Vagina (tissue), 2 donors: ENCODE data around the gene SPSB2.

Source experiments
- CTCF ChIP-seq, 3 experiments: fragments of 450-650 bp in 2 of 3; fragments of 200-600 bp in 1 of 3; sonication (generic) in 1 of 3; IDR thresholded peaks; one replicate each; pipeline ENCODE4 v1.5.1; 2017 to 2019; ENCODE audit warnings: antibody characterized with exemption in 3 of 3, mild to moderate bottlenecking in 2 of 3, moderate library complexity in 2 of 3
- POLR2A ChIP-seq, 2 donors: fragments of 450-650 bp; IDR thresholded peaks; one replicate each; pipeline ENCODE4 v1.6.1; 2017; ENCODE audit warnings: antibody characterized with exemption in 2 of 2, mild to moderate bottlenecking in 2 of 2, moderate library complexity in 2 of 2
- POLR2AphosphoS5 ChIP-seq, 2 donors: sonication (generic); formaldehyde crosslinking; IDR thresholded peaks; one replicate each; pipeline ENCODE4 v1.9.0; 2017; ENCODE audit warnings: antibody characterized with exemption in 2 of 2, mild to moderate bottlenecking in 2 of 2, low read depth in 1 of 2; ENCODE audit not compliant: insufficient read depth in 1 of 2

DNA sequence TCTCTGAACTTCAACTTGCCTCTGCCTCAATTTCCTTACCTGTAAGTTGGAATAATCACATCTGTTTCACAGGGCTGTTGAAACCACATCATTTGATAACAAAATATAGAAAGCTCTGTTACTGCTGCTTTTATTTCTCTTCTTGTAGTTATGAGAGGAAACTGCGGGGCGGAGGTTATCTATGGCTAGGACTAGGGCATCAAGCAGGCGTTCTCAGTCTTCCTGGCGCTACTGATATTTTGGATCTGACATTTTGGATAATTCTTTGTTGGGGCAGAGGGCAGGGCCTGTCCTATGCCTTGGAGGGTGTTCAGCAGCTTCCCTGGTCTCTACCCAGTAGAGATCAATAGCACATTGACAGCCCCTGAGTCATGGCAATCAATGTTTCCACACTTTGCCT, 41.0 kb downstream of the SPSB2 start:
- TF ChIP-seq CTCF (IDR thresholded peaks at IDR 0.05) (no peak), POLR2A (IDR thresholded peaks at IDR 0.05) (no peak), POLR2AphosphoS5 (IDR thresholded peaks at IDR 0.05; ENCODE audit: insufficient read depth in 1 of 2, low read depth in 1 of 2) (no peak)
